Parathyroid adenoma (tissue), 2 donors: ENCODE measurements around the gene AACS.

Experiments
- H2AFZ ChIP-seq: fragments of 300-600 bp; sonication (generic); one replicate; pipeline ENCODE4 v1.7.0; 2017; ENCODE audit warnings: antibody characterized with exemption, mild to moderate bottlenecking
- H3K27ac ChIP-seq: fragments of 300-600 bp; sonication (generic); one replicate; pipeline ENCODE4 v1.7.0; 2017
- H3K27me3 ChIP-seq: fragments of 300-600 bp; sonication (generic); one replicate; pipeline ENCODE4 v1.7.0; 2017; ENCODE audit warnings: low read length; ENCODE audit not compliant: control insufficient read depth, insufficient read depth
- H3K36me3 ChIP-seq: fragments of 300-600 bp; sonication (generic); one replicate; pipeline ENCODE4 v1.7.0; 2017; ENCODE audit warnings: low read length; ENCODE audit not compliant: control insufficient read depth, insufficient read depth
- H3K4me1 ChIP-seq: fragments of 300-600 bp; sonication (generic); one replicate; pipeline ENCODE4 v1.7.0; 2017; ENCODE audit warnings: control low read depth
- H3K4me2 ChIP-seq: fragments of 300-600 bp; sonication (generic); one replicate; pipeline ENCODE4 v1.7.0; 2017; ENCODE audit warnings: low read length
- H3K4me3 ChIP-seq: fragments of 300-600 bp; sonication (generic); one replicate; pipeline ENCODE4 v1.7.0; 2017; ENCODE audit warnings: low read depth, low read length
- H3K79me2 ChIP-seq: fragments of 300-600 bp; sonication (generic); one replicate; pipeline ENCODE4 v1.7.0; 2017; ENCODE audit warnings: control low read depth
- H3K9ac ChIP-seq: fragments of 300-600 bp; sonication (generic); one replicate; pipeline ENCODE4 v1.7.0; 2017; ENCODE audit warnings: mild to moderate bottlenecking
- H3K9me3 ChIP-seq: fragments of 300-600 bp; sonication (generic); one replicate; pipeline ENCODE4 v1.7.0; 2017; ENCODE audit warnings: low read length; ENCODE audit not compliant: control insufficient read depth
- CTCF ChIP-seq: fragments of 300-600 bp; sonication (generic); IDR thresholded peaks from one replicate; pipeline ENCODE4 v1.7.0; 2017; ENCODE audit warnings: antibody characterized with exemption, mild to moderate bottlenecking
- donor health status: primary hyperparathyroidism.

Gene AACS

GRCh38 chr12:125142601-125143000 is 77.4 kb downstream of the AACS start:
- no peaks in the 10 kb centered on the region for H3K79me2 ChIP-seq
- no peak overlapping the region for H2AFZ ChIP-seq
- H3K4me3 ChIP-seq = no peak overlapping the region
- H3K27me3 ChIP-seq = no peaks in the 10 kb centered on the region
- H3K9ac ChIP-seq = no peak overlapping the region
- no peak for TF ChIP-seq CTCF
- no peaks in the 10 kb centered on the region for H3K36me3 ChIP-seq
- no peak overlapping the region for H3K4me2 ChIP-seq
- no peaks in the 10 kb centered on the region for H3K9me3 ChIP-seq
- no peaks in the 10 kb centered on the region for H3K4me1 ChIP-seq
- H3K27ac ChIP-seq = no peak overlapping the region

GRCh38 chr12:125143491-125143890 is 78.3 kb downstream of the AACS start:
- Histone ChIP-seq H3K9me3 (no peaks in the 10 kb centered on the region), H2AFZ (no peak overlapping the region), H3K4me2 (no peak overlapping the region), H3K36me3 (no peaks in the 10 kb centered on the region), H3K27ac (no peak overlapping the region), H3K27me3 (no peaks in the 10 kb centered on the region), H3K9ac (no peak overlapping the region), H3K79me2 (no peaks in the 10 kb centered on the region), H3K4me3 (no peak overlapping the region), H3K4me1 (no peaks in the 10 kb centered on the region)
- TF ChIP-seq CTCF = no peak

GRCh38 chr12:125145196-125145595 is 80.0 kb downstream of the AACS start:
- H3K9ac ChIP-seq = no peak overlapping the region
- H3K79me2 ChIP-seq = no peaks in the 10 kb centered on the region
- H3K36me3 ChIP-seq = no peaks in the 10 kb centered on the region
- no peak overlapping the region for H3K27ac ChIP-seq
- H3K4me1 ChIP-seq = no peaks in the 10 kb centered on the region
- no peaks in the 10 kb centered on the region for H3K27me3 ChIP-seq
- H3K4me2 ChIP-seq = no peak overlapping the region
- H3K4me3 ChIP-seq = no peak overlapping the region
- H2AFZ ChIP-seq = no peak overlapping the region
- TF ChIP-seq CTCF = no peak
- no peaks in the 10 kb centered on the region for H3K9me3 ChIP-seq

- no peak overlapping the region for H2AFZ ChIP-seq
- H3K79me2 ChIP-seq = no peaks in the 10 kb centered on the region
- H3K4me3 ChIP-seq = no peak overlapping the region
- no peak overlapping the region for H3K9ac ChIP-seq
- H3K9me3 ChIP-seq = no peaks in the 10 kb centered on the region
- H3K4me2 ChIP-seq = no peak overlapping the region
- no peaks in the 10 kb centered on the region for H3K4me1 ChIP-seq
- no peaks in the 10 kb centered on the region for H3K27me3 ChIP-seq
- no peak for TF ChIP-seq CTCF
- H3K27ac ChIP-seq = no peak overlapping the region
- no peaks in the 10 kb centered on the region for H3K36me3 ChIP-seq
Measured at GRCh38 chr12:125148316-125148715, 83.1 kb downstream of the AACS start.
